H9 (cell line): Measurements from ENCODE around the gene CARMIL3. TPM values are rescaled to one million over a fixed set of nuclear protein-coding genes. Genes with fewer than 3 reads are reported as not detected.

Experiments used
- DNase-seq: peaks from one replicate; pipeline ENCODE4 v3.0.0-alpha.2; 2017
- H2AFZ ChIP-seq: one replicate; pipeline ENCODE4 v1.6.1; 2013; ENCODE audit warnings: mild to moderate bottlenecking, low read length, control low read depth, moderate library complexity
- H2AK5ac ChIP-seq: 2 replicates; pipeline ENCODE4 v1.6.1; 2013; ENCODE audit warnings: low read length, control low read depth, mixed read lengths; ENCODE audit not compliant: insufficient read length
- H2BK120ac ChIP-seq: one replicate; pipeline ENCODE4 v1.6.1; 2013; ENCODE audit warnings: low read depth, mild to moderate bottlenecking, low read length, control low read depth, inconsistent platforms; ENCODE audit not compliant: poor library complexity, severe bottlenecking
- H2BK12ac ChIP-seq: 2 replicates; pipeline ENCODE4 v1.6.1; 2013; ENCODE audit warnings: low read length, control low read depth, mixed read lengths, low read depth; ENCODE audit not compliant: insufficient read length
- H2BK15ac ChIP-seq: 2 replicates; pipeline ENCODE4 v1.6.1; 2013; ENCODE audit warnings: low read depth, low read length, control low read depth
- H2BK20ac ChIP-seq: one replicate; pipeline ENCODE4 v1.6.1; 2013; ENCODE audit warnings: low read depth, mild to moderate bottlenecking, low read length, control low read depth, inconsistent platforms; ENCODE audit not compliant: poor library complexity, severe bottlenecking
- H2BK5ac ChIP-seq: 2 replicates; pipeline ENCODE4 v1.6.1; 2013; ENCODE audit warnings: low read length, control low read depth, mixed read lengths; ENCODE audit not compliant: insufficient read length
- H3K14ac ChIP-seq: 2 replicates; pipeline ENCODE4 v1.6.1; 2013; ENCODE audit warnings: low read length, control low read depth; ENCODE audit not compliant: insufficient read depth
- H3K18ac ChIP-seq: 2 replicates; pipeline ENCODE4 v1.6.1; 2013; ENCODE audit warnings: low read depth, mild to moderate bottlenecking, mixed read lengths, low read length, control low read depth; ENCODE audit not compliant: insufficient read length
- H3K23ac ChIP-seq: 2 replicates; pipeline ENCODE4 v1.6.1; 2013; ENCODE audit warnings: low read length, control low read depth, mixed read lengths, low read depth; ENCODE audit not compliant: insufficient read length
- H3K23me2 ChIP-seq: 2 replicates; pipeline ENCODE4 v1.6.1; 2013; ENCODE audit warnings: low read depth, mild to moderate bottlenecking, mixed read lengths, low read length, control low read depth; ENCODE audit not compliant: insufficient read length, poor library complexity, severe bottlenecking
- H3K27ac ChIP-seq: 2 replicates; pipeline ENCODE4 v1.5.1; 2013; ENCODE audit warnings: low read length, control low read depth, mixed read lengths, low read depth; ENCODE audit not compliant: insufficient read length
- H3K27me3 ChIP-seq: 2 replicates; pipeline ENCODE4 v1.6.1; 2013; ENCODE audit warnings: low read length, control low read depth, inconsistent platforms; ENCODE audit not compliant: insufficient read depth
- H3K4ac ChIP-seq: 2 replicates; pipeline ENCODE4 v1.6.1; 2013; ENCODE audit warnings: low read depth, mild to moderate bottlenecking, control low read depth, inconsistent platforms, low read length, moderate library complexity
- H3K4me1 ChIP-seq: 2 replicates; pipeline ENCODE4 v1.6.1; 2013; ENCODE audit warnings: low read length, control low read depth, inconsistent platforms; ENCODE audit not compliant: insufficient read depth
- H3K4me2 ChIP-seq: 2 replicates; pipeline ENCODE4 v1.6.1; 2013; ENCODE audit warnings: low read length, control low read depth, mixed read lengths; ENCODE audit not compliant: insufficient read length, insufficient read depth
- H3K56ac ChIP-seq: 2 replicates; pipeline ENCODE4 v1.6.1; 2013; ENCODE audit warnings: low read depth, mild to moderate bottlenecking, mixed read lengths, low read length, control low read depth; ENCODE audit not compliant: insufficient read length
- H3K79me1 ChIP-seq: 2 replicates; pipeline ENCODE4 v1.6.1; 2013; ENCODE audit warnings: low read depth, mild to moderate bottlenecking, moderate library complexity, low read length, control low read depth, inconsistent platforms; ENCODE audit not compliant: insufficient read depth, poor library complexity, severe bottlenecking
- H3K79me2 ChIP-seq: 2 replicates; pipeline ENCODE4 v1.6.1; 2013; ENCODE audit warnings: low read length, control low read depth, inconsistent platforms; ENCODE audit not compliant: insufficient read depth
- H3K9ac ChIP-seq: 2 replicates; pipeline ENCODE4 v1.6.1; 2013; ENCODE audit warnings: low read length, control low read depth, mixed read lengths; ENCODE audit not compliant: insufficient read length; ENCODE audit errors: extremely low read depth
- H3K9me3 ChIP-seq: one replicate; pipeline ENCODE4 v1.6.1; 2013; ENCODE audit warnings: low read depth, low read length, inconsistent platforms; ENCODE audit not compliant: control insufficient read depth
- H3T11ph ChIP-seq: one replicate; pipeline ENCODE4 v1.6.1; 2013; ENCODE audit warnings: mild to moderate bottlenecking, low read length, control low read depth, inconsistent platforms
- H4K20me1 ChIP-seq: one replicate; pipeline ENCODE4 v1.6.1; 2013; ENCODE audit not compliant: control insufficient read depth, insufficient read length, insufficient read depth
- H4K5ac ChIP-seq: 2 replicates; pipeline ENCODE4 v1.6.1; 2013; ENCODE audit warnings: low read depth, mild to moderate bottlenecking, mixed read lengths, low read length, control low read depth; ENCODE audit not compliant: insufficient read length
- H4K8ac ChIP-seq: replicated peaks from 2 replicates; pipeline ENCODE4 v1.6.1; 2013; ENCODE audit warnings: low read length, control low read depth, mixed read lengths, low read depth; ENCODE audit not compliant: insufficient read length
- H4K91ac ChIP-seq: 2 replicates; pipeline ENCODE4 v1.6.1; 2013; ENCODE audit warnings: low read depth, mild to moderate bottlenecking, moderate library complexity, mixed read lengths, low read length, control low read depth; ENCODE audit not compliant: insufficient read length
- H3K27ac Mint-ChIP-seq, 3 experiments: 2 replicates in 2 of 3; 3 replicates in 1 of 3; pipeline ENCODE4 v1.8.0; 2020 to 2021; ENCODE audit warnings: mixed read lengths in 3 of 3, mild to moderate bottlenecking in 1 of 3, moderate library complexity in 1 of 3
- H3K27me3 Mint-ChIP-seq: 2 replicates; pipeline ENCODE4 v1.8.0; 2021; ENCODE audit warnings: low read depth, mild to moderate bottlenecking, moderate library complexity, mixed read lengths
- H3K36me3 Mint-ChIP-seq, 3 experiments: 2 replicates in 2 of 3; 3 replicates in 1 of 3; pipeline ENCODE4 v1.8.0; 2020 to 2021; ENCODE audit warnings: low read depth in 3 of 3, mixed read lengths in 3 of 3; ENCODE audit not compliant: insufficient read depth in 1 of 3
- H3K4me1 Mint-ChIP-seq, 2 experiments: 2 replicates each; pipeline ENCODE4 v1.8.0; 2020; ENCODE audit warnings: mixed read lengths in 2 of 2
- H3K4me3 Mint-ChIP-seq, 2 experiments: 2 replicates in 1 of 2; 3 replicates in 1 of 2; pipeline ENCODE4 v1.8.0; 2020 to 2021; ENCODE audit warnings: mild to moderate bottlenecking in 2 of 2, mixed read lengths in 2 of 2, moderate library complexity in 1 of 2
- H3K9me3 Mint-ChIP-seq, 2 experiments: 2 replicates in 1 of 2; 3 replicates in 1 of 2; pipeline ENCODE4 v1.8.0; 2020; ENCODE audit warnings: mild to moderate bottlenecking in 2 of 2, mixed read lengths in 2 of 2, moderate library complexity in 1 of 2
- CTCF ChIP-seq: fragments of 200-600 bp; sonication (generic); conservative IDR thresholded peaks from 3 replicates; pipeline ENCODE4 v1.8.0; 2021; ENCODE audit warnings: antibody characterized with exemption, mild to moderate bottlenecking
- WGBS: extraction: QIAGEN DNeasy Blood & Tissue Kit; methylation state at CpG from one replicate; pipeline ENCODE4 v1.1.7; 2013; ENCODE audit warnings: missing lambda C conversion rate, low lambda C conversion rate, mixed read lengths; ENCODE audit not compliant: insufficient read length; ENCODE audit errors: extremely low coverage; 5-methylcytosine and 5-hydroxymethylcytosine counted together
- total RNA-seq: library from RNA; stranded (reverse); gene quantifications from 2 replicates; pipeline ENCODE4 v1.2.1, GENCODE V29; 2021

Gene CARMIL3
- total RNA-seq, 1 experiment from 2014 or later, result 5.8 TPM

DNA sequence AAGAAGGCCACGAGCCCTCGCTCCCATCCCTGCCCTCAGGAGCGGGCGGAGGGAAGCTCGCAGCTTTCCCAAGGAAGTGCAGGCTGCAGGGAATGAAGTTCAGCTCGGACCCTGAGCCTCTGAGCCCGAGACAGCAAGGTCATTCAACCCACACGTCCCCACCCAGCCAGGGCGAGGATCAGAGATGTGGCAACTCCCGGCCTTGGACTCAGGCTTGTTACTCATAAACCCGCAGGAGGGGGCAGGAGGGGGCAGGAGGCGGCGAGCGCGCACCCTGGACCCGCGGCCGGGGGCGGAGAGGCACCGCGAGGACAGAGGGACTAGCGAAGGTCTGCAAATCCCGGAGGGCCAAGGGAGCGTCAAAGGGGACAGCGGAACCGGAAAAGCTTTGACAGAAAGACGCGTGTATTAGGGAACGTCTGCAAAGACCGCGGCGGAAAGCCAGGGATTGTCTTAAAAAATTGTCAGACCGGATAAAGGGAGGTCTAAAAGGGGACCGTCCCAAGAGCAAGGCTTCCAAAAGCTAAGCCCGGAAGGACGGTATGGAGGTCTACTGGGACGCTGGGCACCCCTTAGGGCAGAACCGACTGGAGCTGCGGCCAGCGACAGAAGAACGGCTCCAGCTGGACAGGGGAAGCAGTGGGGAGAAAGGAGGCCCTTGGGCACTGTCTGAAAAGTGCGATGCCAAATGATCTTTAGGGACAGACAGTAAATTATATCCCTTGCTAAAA is 62.2 kb downstream of the CARMIL3 start:
- no peaks in the 10 kb centered on the region for H4K20me1 ChIP-seq
- H3K79me1 ChIP-seq, result no peaks in the 10 kb centered on the region
- Mint-ChIP-seq H3K36me3 (peaks cover 9 to 35% (median 25%) of the 10 kb centered on the region in 3 experiments; a peak in 6 of 7 replicates), H3K4me1 (peaks cover 13 to 15% of the 10 kb centered on the region in 2 experiments), H3K27ac (peak overlapping the region; percentile 93 to 100 (median 98); a peak in 6 of 7 replicates), H3K4me3 (peak overlapping the region; percentile 93 to 95), H3K9me3 (no peaks in the 10 kb centered on the region; a peak in 1 of 5 replicates), H3K27me3 (peaks cover 3% of the 10 kb centered on the region; the same call in 1 of the 2 replicates)
- H3K4me1 ChIP-seq, result no peaks in the 10 kb centered on the region
- H2AK5ac ChIP-seq, result no peak overlapping the region
- H2AFZ ChIP-seq, result no peak overlapping the region
- H3K14ac ChIP-seq, result no peak overlapping the region
- no peak overlapping the region for H3K4ac ChIP-seq
- H2BK20ac ChIP-seq, result no peak overlapping the region
- no peak overlapping the region for H4K91ac ChIP-seq
- H3K18ac ChIP-seq, result no peak overlapping the region
- H3K27ac ChIP-seq, result peak overlapping the region; percentile 36
- no peak overlapping the region for H4K5ac ChIP-seq
- peak; percentile 89 for DNase-seq
- H3K79me2 ChIP-seq, result no peaks in the 10 kb centered on the region
- H3K27me3 ChIP-seq, result no peaks in the 10 kb centered on the region
- no peak overlapping the region for H3K56ac ChIP-seq
- H3K23ac ChIP-seq, result no peak overlapping the region
- H2BK12ac ChIP-seq, result no peak overlapping the region
- peaks cover 13% of the 10 kb centered on the region for H3K23me2 ChIP-seq
- H4K8ac ChIP-seq, result no peak overlapping the region
- H3K9ac ChIP-seq, result peak overlapping the region; percentile 41
- H2BK15ac ChIP-seq, result no peak overlapping the region
- no peak overlapping the region for H2BK120ac ChIP-seq
- TF ChIP-seq CTCF, result no peak
- no peaks in the 10 kb centered on the region for H3K9me3 ChIP-seq
- H2BK5ac ChIP-seq, result no peak overlapping the region
- H3T11ph ChIP-seq, result no peak overlapping the region
- peak overlapping the region; percentile 76 for H3K4me2 ChIP-seq
- WGBS, result no CpG with 5 or more reads among the region's 42 CpGs
